Right hindlimb (tissue), 1 donor: ENCODE measurements around the gene AMIGO2.
"Not testable (repeated sequence)": the region's sequence is repeated elsewhere in the genome, so short reads cannot be mapped to it uniquely, and the experiment has no call there.

Source experiments
- DNase-seq: peaks from one replicate; pipeline ENCODE4 v3.0.0-alpha.2; 2018

Gene AMIGO2

DNA sequence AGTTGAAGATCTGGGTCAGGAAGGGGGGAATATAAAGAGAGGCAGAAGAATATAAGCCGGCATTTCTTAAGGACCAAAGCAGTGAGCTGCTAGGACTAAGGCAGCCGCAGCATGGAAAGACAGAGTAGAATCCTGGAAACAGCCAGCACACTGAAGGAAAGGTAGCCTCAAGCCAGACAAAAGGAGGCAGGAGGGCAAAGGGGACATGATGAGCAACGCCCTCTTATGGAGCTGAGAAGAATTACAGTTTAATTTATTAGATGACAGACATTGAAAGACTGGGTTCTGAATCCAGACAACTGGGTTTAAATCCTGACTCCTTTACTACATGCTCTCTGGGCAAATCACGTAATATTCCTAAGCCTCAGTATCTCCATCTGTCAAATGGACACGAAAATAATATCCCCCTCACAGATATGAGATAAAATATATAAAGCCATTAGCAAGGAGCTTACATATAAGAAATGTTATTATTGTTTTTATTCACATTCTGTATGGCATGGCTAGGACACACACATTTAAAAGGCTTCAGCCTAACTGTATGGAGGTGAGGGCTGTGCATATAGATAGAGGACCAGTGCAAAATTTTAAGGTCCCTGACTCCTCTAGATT, 8.4 kb downstream of the AMIGO2 start:
- DNase-seq, result no peak

DNA sequence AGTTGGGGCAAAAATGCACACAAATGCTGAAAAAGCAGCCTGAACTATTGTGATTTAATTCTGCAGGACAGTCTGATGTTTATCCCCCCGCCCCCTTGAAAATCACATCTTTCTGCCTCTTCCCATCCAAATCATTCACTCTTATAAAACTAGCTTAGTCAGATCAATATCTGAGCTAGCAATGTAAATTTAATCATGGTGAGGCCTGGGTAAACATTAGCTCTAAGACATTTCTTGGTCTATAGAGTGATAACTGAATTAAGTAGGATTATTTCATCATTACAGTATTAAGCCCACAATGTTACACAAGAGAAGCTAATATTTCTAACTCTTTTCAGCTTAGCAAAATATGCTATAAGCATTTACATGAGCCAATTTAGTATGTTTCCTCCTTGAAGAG, 9.4 kb downstream of the AMIGO2 start:
- DNase-seq, result no peak

GRCh38 chr12:47068539-47068938, 11.2 kb downstream of the AMIGO2 start:
- no peak for DNase-seq

GRCh38 chr12:47067771-47068431, 11.9 kb downstream of the AMIGO2 start:
- no peak for DNase-seq

DNA sequence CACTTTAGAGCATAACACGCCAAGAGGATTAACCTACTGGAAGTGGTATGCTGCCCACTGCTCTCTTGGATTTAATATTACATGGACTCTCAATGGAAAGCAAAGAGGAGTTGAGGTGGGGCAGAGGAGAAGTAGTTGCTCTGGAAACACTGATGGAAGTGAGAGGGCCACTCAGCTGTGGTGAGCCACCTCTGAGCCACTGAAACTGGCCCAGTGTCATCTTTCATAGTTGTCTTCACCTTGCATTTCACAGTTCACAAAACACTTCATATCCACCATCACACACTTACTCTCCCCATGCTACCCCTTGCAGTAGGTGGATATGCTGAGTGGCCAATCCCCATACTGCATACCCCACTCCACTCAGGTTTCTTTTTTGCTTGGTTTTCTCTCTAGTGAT, 12.6 kb downstream of the AMIGO2 start:
- DNase-seq, result no peak

GRCh38 chr12:47066278-47067025, 13.3 kb downstream of the AMIGO2 start:
- DNase-seq, result no peak

DNA sequence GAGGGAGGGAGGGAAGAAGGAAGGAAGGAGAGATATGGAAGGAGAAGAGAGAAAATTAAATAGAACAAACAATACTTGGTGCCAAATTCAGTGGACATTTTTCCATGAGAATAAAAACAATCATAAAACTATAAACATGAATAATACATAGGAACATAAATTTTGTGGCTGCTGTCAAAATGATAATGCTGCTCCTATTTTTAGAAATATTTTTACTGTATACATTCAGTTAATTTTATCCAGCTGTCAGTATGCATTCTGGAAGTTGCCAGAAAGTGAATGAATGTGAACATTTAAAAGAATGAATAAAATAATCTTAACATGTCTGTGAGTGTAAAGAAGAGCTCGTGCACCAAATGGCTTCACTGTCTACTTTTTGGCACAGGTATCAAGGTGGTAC, 14.2 kb downstream of the AMIGO2 start:
- no peak for DNase-seq

DNA sequence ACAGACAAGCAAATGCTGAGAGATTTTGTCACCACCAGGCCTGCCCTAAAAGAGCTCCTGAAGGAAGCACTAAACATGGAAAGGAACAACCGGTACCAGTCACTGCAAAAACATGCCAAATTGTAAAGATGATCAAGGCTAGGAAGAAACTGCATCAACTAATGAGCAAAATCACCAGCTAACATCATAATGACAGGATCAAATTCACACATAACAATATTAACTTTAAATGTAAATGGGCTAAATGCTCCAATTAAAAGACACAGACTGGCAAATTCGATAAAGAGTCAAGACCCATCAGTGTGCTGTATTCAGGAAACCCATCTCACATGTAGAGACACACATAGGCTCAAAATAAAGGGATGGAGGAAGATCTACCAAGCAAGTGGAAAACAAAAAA, 21.1 kb downstream of the AMIGO2 start:
- not testable (repeated sequence) for DNase-seq

DNA sequence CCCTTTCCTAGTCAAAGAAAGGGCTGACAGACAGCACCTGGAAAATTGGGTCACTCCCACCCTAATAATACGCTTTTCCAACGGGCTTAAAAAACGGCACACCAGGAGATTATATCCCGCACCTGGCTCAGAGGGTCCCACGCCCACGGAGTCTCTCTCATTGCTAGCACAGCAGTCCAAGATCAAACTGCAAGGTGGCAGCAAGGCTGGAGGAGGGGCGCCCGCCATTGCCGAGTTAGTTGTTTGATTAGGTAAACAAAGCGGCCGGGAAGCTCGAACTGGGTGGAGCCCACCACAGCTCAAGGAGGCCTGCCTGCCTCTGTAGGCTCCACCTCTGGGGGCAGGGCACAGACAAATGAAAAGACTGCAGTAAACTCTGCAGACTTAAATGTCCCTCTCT, 22.8 kb downstream of the AMIGO2 start:
- not testable (repeated sequence) for DNase-seq

DNA sequence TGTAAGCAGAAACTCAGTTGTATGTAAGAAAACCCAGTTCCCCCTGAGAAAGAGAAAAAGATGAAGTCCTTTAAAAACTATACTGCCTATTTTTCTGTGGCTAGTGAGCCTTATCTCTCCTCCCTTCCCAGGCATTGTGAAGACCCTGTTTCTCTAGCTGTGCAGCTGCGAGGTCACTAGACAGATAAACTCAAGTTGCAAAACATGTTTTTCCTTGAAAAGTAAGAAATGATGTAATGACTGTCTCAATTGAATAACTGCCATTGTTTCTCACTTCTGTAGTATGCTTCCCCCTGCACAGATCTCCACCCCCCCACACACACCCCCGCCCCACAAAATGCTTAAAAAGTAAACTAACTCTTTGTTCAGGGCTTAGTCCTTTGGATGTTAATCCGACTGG, 23.9 kb downstream of the AMIGO2 start:
- not testable (repeated sequence) for DNase-seq

DNA sequence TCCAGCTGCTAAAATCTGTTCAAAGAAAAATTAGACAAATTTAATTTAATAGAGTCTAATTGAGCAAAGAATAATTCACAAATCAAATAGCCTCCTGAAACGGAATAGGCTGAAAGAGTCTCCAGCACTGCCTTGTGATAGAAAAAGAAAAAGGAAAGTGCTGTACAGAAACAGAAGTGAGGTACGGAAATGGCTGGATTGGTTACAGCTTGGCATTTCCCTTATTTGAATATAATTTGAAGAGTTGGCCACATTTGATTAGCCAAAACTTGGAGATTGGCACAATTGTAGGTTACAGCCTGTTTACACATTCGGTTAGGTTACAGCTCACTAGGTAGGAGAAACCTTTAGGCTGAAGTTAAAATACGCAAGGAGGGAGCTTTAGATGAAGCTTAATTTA, 25.1 kb downstream of the AMIGO2 start:
- no peak for DNase-seq

DNA sequence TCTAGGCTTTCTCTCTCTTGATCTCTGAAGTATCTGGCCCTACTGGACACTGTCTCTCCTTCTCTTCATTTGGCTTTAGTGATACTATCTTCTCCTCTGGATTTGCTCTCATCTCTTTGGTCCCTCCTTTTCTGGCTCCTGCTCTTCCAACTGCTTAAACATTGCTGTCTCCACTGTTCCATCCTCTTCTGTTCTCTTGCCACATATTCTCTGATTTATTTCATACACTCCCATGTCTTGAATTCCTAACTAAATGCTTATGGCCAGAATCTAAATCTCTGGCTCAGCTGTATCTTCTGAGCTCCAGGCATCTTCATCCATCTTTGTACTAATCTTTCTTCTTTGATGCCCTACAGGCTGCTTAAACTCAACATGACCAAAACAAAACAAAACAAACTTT, 25.8 kb downstream of the AMIGO2 start:
- DNase-seq, result no peak

DNA sequence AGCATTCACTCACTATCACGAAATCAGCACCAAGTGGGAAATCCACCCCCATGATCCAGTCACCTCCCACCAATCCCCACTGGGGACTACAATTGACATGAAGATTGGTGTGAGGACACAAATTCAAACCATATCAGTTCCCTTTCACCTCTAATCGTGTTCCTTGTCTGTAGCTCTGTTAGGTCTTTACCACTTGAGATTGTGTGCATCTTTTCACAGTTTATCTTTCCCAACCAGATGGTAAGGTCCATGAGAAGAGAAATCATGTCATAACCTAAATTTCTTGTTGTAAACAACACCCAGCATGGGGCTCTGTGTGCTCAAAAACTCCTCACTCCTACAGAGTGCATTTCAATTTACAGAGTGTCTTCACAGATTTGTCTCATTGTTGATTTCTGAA, 27.5 kb downstream of the AMIGO2 start:
- DNase-seq, result no peak

- DNase-seq, result not testable (repeated sequence)
Observed at GRCh38 chr12:47051291-47051690, 28.5 kb downstream of the AMIGO2 start.

DNA sequence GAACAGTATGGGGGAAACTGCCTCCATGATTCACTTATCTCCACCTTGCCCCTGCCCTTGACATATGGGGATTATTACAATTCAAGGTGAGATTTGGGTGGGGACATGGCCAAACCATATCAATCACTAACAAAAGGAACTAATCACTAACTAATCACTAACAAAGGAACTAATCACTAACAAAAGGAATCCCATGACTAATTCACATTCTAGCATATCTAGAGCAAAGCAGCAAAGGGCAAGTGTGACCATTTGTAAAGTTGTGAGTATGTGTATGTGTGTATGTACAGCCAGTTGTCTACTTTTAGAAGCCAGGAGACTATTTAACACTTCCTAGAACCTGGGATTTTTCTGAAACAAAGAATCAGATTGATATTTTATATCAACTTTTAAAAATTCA, 31.2 kb downstream of the AMIGO2 start:
- DNase-seq, result no peak

GRCh38 chr12:47041327-47041726, 38.4 kb downstream of the AMIGO2 start:
- no peak for DNase-seq

- no peak for DNase-seq
Observed at GRCh38 chr12:47039756-47040155, 40.0 kb downstream of the AMIGO2 start.

- DNase-seq, result no peak
Observed at GRCh38 chr12:47039079-47039478, 40.7 kb downstream of the AMIGO2 start.

- DNase-seq, result no peak
Observed at GRCh38 chr12:47038270-47038748, 41.5 kb downstream of the AMIGO2 start.

- no peak for DNase-seq
Observed at GRCh38 chr12:47035484-47035883, 44.3 kb downstream of the AMIGO2 start.

DNA sequence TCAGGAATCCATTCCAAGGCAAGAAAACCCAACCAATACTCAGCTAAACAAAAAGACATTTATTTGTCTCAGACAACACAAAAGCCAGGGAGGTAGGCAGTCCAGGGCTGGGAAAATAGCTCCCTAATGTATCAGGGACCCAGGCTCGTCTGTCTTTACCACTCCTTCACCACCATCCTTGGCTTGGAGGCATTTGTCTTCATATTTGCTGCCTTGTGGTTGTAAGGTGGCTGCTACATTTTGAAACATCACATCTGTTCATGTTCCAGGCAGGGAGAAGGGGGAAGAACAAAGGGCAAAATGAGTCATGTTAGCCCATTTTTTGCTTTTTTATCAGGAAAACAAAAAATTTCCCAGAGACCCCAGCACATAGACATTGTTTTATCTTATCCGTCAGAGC, 45.1 kb downstream of the AMIGO2 start:
- no peak for DNase-seq

DNA sequence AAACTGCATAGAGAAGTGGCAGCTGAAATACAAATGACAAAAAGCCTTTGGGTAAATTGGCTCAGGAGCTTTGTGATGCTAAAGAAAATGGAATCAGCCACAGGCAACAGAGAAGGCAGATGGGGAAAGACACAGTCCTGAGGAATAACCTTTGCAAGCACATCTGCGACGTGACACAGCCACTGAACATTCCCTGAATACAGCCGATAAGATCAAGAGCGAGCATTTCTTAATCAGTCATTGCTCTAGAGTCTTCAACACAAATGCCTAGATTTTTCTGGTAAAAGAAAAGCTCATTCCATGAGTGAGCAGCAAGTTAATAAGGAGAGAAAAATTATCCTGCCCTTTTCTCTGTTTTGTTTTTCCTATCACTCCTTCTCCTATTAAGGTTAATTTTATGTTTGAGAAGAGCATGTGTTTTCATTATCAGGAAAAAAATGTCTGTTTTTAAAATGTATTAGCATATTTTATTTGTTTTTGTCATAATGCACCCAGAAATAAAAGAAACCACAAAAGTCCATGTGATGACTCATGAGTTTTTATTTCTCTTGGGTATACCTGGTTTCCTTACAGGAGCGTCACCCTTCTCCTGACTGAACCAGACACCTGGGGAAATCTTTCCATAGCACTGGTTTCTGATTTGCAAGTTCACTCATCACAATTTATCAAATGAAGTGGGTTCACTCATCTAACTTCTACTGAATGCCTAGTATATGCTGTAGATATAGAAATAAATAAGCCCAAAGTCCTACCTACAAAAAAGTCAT, 45.8 kb downstream of the AMIGO2 start:
- no peak for DNase-seq

DNA sequence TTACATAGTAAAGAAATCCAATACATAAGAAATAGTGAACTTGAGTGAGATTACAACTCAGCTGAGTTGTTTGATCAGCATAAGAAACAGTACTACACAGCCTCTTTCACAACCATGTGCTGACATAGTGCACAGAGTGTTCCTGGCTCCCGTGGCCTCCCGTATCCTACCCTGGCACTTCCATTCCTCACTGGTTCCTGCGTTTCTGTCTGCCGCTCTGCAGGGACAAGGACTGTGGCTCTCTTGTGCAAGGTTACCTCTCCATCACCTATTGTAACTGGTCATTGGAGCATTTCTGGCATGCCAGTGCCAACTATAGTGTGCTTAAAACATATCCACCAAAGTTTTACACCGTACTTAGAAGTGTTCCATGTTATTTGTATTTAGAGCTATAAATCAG, 46.7 kb downstream of the AMIGO2 start:
- no peak for DNase-seq
